Left lung (tissue), 10 donors: ENCODE data around the gene UBE3D. TPM values are rescaled to one million over a fixed set of nuclear protein-coding genes. Genes with fewer than 3 reads are reported as not detected.

Experiments used
- ATAC-seq: fragments of 200-7000 bp; cut with Tn5 transposase; one replicate; pipeline ENCODE4 v1.9.1; 2020; ENCODE audit warnings: moderate library complexity
- DNase-seq, 4 donors: peaks; one replicate each; pipeline ENCODE4 v3.0.0-alpha.2; 2013 to 2020
- H3K27ac ChIP-seq, 2 donors: fragments of 200-600 bp; sonication (generic) in 1 of 2; one replicate each; pipeline versions ENCODE4 v1.5.0 to v1.8.0; 2020 to 2021
- H3K27me3 ChIP-seq, 2 donors: fragments of 200-600 bp; sonication (generic) in 1 of 2; one replicate each; pipeline versions ENCODE4 v1.5.0 to v1.8.0; 2020 to 2021
- H3K36me3 ChIP-seq, 2 donors: fragments of 200-600 bp; sonication (generic) in 1 of 2; one replicate each; pipeline versions ENCODE4 v1.5.0 to v1.8.0; 2020 to 2021
- H3K4me1 ChIP-seq, 2 donors: fragments of 200-600 bp; one replicate each; pipeline ENCODE4 v1.8.0; 2021
- H3K4me3 ChIP-seq, 2 donors: fragments of 200-600 bp; sonication (generic) in 1 of 2; one replicate each; pipeline versions ENCODE4 v1.5.0 to v1.8.0; 2020 to 2021; ENCODE audit warnings: mild to moderate bottlenecking in 1 of 2
- H3K9me3 ChIP-seq, 2 donors: fragments of 200-600 bp; sonication (generic) in 1 of 2; one replicate each; pipeline versions ENCODE4 v1.5.0 to v1.8.0; 2020 to 2021
- CTCF ChIP-seq, 2 donors: fragments of 200-600 bp; sonication (generic) in 1 of 2; IDR thresholded peaks; one replicate each; pipeline versions ENCODE4 v1.5.0 to v1.8.0; 2021; ENCODE audit warnings: antibody characterized with exemption in 2 of 2
- intact Hi-C, 2 donors: fragments of 100-400 bp; cut with DNase I; formaldehyde crosslinking; loops; one replicate each; pipeline versions ENCODE4 v1.11.2 to v1.14.2; 2022
- polyA plus RNA-seq, 6 donors: library from polyadenylated mRNA; unstranded; fragments of 120-200 nt; gene quantifications; one replicate each; pipeline ENCODE4 v1.2.1, GENCODE V29; 2013; ENCODE audit not compliant: insufficient read length in 6 of 6
- total RNA-seq, 2 donors: library from RNA; stranded (reverse); fragmentation: NEBNext Ultra II Directional; extraction: Animal tissue kit (Norgen Biotek cat#: 25700); gene quantifications; one replicate each; pipeline ENCODE4 v1.2.1, GENCODE V29; 2021
- donor health status: DM: no; HTN: yes; CAD: no.
- donor health status: DM: no; HTN: no; CAD: no.

The UBE3D gene
- total and polyA plus RNA-seq, 8 donors: 4.1 to 10.9 (median 8.9) TPM

DNA sequence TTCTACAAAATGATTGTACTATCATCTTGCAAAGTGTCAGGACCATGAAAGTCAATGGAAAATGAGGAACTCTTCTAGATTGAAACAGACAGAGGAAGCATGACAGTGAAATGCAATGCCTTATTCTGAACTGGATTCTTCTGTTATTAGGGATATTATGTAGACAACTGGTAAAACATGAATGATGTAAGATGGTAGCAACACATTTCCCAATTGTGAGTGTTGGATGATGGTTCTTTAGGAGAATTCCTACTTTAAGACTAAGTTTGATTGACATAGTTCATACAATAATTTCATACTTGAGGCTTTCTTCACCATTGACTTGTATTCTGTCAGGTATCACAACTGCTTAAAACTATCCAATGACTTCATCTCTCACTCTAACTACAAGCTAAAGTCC, 4.5 kb downstream of the UBE3D start:
- H3K4me1 ChIP-seq: peaks cover 0 to 20% of the 10 kb centered on the region in 2 donors
- no peak for ATAC-seq
- no peaks in the 10 kb centered on the region for H3K27me3 ChIP-seq
- no peak overlapping the region for H3K27ac ChIP-seq
- no peaks in the 10 kb centered on the region for H3K9me3 ChIP-seq
- H3K4me3 ChIP-seq: no peak overlapping the region
- intact Hi-C loops: loop anchor here in 1 of 2 donors (10.0 kb wide), 1 partner anchor 454 kb away; the partner anchor contains the start of gene PRSS35
- H3K36me3 ChIP-seq: peaks cover 0 to 6% of the 10 kb centered on the region in 2 donors
- no peak for TF ChIP-seq CTCF (IDR thresholded peaks at IDR 0.05)
- no peak for DNase-seq

GRCh38 chr6:83057705-83058321, 7.8 kb downstream of the UBE3D start:
- Histone ChIP-seq H3K4me3 (no peak overlapping the region), H3K27me3 (no peaks in the 10 kb centered on the region), H3K9me3 (no peaks in the 10 kb centered on the region), H3K36me3 (peaks cover 0 to 12% of the 10 kb centered on the region in 2 donors), H3K27ac (no peak overlapping the region), H3K4me1 (no peaks in the 10 kb centered on the region)
- peak; percentile 86 for ATAC-seq
- intact Hi-C loops: loop anchor here in 1 of 2 donors (5.0 kb wide), 1 partner anchor 806 kb away; no protein-coding TSS in a partner anchor
- DNase-seq: peak in 2 of 4 donors; percentile 17 to 54
- peak; percentile 57 for TF ChIP-seq CTCF (IDR thresholded peaks at IDR 0.05)

DNA sequence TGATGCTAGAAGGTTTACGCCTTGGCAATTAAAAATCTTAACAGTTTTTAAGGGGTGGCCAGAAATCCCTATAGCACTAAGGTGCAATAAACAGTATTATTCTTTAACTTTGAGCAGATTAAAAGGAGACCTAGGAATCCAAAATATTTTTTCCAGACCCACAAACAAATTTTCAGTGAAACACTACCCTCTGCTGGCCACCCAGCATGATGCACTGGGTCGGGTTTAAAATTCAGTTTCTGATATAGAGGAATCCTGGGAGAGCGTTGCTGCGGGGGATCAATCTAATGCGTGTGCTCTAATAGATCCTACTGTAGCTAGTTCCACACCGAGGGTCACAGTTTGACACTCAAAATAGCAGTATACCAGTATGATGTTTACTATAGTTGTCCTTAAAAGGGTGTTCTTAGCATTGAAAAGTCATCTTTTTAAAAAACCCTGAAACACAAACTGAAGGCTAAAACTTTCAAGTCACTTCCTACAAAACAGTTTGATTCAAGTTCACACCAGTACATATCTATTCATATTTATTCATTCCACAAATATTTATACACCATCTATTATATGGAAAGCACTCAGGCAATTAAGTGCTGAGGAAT, 10.2 kb downstream of the UBE3D start:
- H3K4me3 ChIP-seq: no peak overlapping the region
- no peaks in the 10 kb centered on the region for H3K9me3 ChIP-seq
- peaks cover 0 to 12% of the 10 kb centered on the region in 2 donors for H3K36me3 ChIP-seq
- peak; percentile 82 for ATAC-seq
- no peaks in the 10 kb centered on the region for H3K27me3 ChIP-seq
- TF ChIP-seq CTCF (IDR thresholded peaks at IDR 0.05): peak; percentile 64 to 88
- H3K4me1 ChIP-seq: no peaks in the 10 kb centered on the region
- H3K27ac ChIP-seq: no peak overlapping the region
- DNase-seq: peak in 2 of 4 donors; percentile 40 to 51
- intact Hi-C loops: loop anchor here in 1 of 2 donors (5.0 kb wide), 1 partner anchor 803 kb away; no protein-coding TSS in a partner anchor

- no peak overlapping the region for H3K27ac ChIP-seq
- H3K36me3 ChIP-seq: peaks cover 0 to 12% of the 10 kb centered on the region in 2 donors
- intact Hi-C loops: no loop called here
- ATAC-seq (no peak), DNase-seq (no peak)
- H3K9me3 ChIP-seq: no peaks in the 10 kb centered on the region
- H3K27me3 ChIP-seq: no peaks in the 10 kb centered on the region
- no peak overlapping the region for H3K4me3 ChIP-seq
- no peak for TF ChIP-seq CTCF (IDR thresholded peaks at IDR 0.05)
- no peaks in the 10 kb centered on the region for H3K4me1 ChIP-seq
Measured at GRCh38 chr6:83053678-83054077, 12.0 kb downstream of the UBE3D start.

- Histone ChIP-seq H3K27ac (no peak overlapping the region), H3K27me3 (no peaks in the 10 kb centered on the region), H3K4me1 (no peaks in the 10 kb centered on the region), H3K9me3 (no peaks in the 10 kb centered on the region), H3K36me3 (peaks cover 0 to 9% of the 10 kb centered on the region in 2 donors), H3K4me3 (no peak overlapping the region)
- no peak for ATAC-seq
- no peak for DNase-seq
- TF ChIP-seq CTCF (IDR thresholded peaks at IDR 0.05): no peak
- intact Hi-C loops: no loop called here
Measured at GRCh38 chr6:83051377-83052172, 14.1 kb downstream of the UBE3D start.
